Activated naive CD8-positive, alpha-beta T cell treated with anti-CD3 and anti-CD28 coated beads for 36 hours (primary cell): ENCODE results near the gene EDDM3A. TPM values are rescaled to one million over a fixed set of nuclear protein-coding genes. Genes with fewer than 3 reads are reported as not detected.
A peak's percentile ranks its signal among the peaks of the same experiment; 100 is the strongest.
"Not testable (repeated sequence)": the region's sequence is repeated elsewhere in the genome, so short reads cannot be mapped to it uniquely, and the experiment has no call there.

ENCODE experiments used
- DNase-seq: peaks from one replicate; pipeline ENCODE4 v3.0.0; 2021
- H3K27ac Mint-ChIP-seq: one replicate; pipeline ENCODE4 v1.8.0; 2022; ENCODE audit warnings: mild to moderate bottlenecking, moderate library complexity, mixed read lengths
- H3K27me3 Mint-ChIP-seq: one replicate; pipeline ENCODE4 v1.8.0; 2022; ENCODE audit warnings: mild to moderate bottlenecking, mixed read lengths
- H3K36me3 Mint-ChIP-seq: one replicate; pipeline ENCODE4 v1.8.0; 2021; ENCODE audit warnings: mild to moderate bottlenecking, mixed read lengths
- H3K4me1 Mint-ChIP-seq: one replicate; pipeline ENCODE4 v1.8.0; 2021; ENCODE audit warnings: mixed read lengths
- H3K4me3 Mint-ChIP-seq: one replicate; pipeline ENCODE4 v1.8.0; 2022; ENCODE audit warnings: mild to moderate bottlenecking, moderate library complexity, mixed read lengths
- H3K9me3 Mint-ChIP-seq: one replicate; pipeline ENCODE4 v1.8.0; 2022; ENCODE audit warnings: mixed read lengths
- total RNA-seq, 2 experiments: library from RNA; stranded (reverse); gene quantifications; one replicate each; pipeline ENCODE4 v1.2.3, GENCODE V29; 2021

The EDDM3A gene
- total RNA-seq, result not detected

GRCh38 chr14:20745571-20746358, at the start of gene EDDM3A:
EDDM3A (plus strand) TSS chr14:20745887; CDS start chr14:20747581, 1,694 bp downstream.
- H3K9me3 Mint-ChIP-seq, result no peaks in the 10 kb centered on the region
- no peak within 1 kb of the TSS for H3K27ac Mint-ChIP-seq
- no peaks in the 10 kb centered on the region for H3K36me3 Mint-ChIP-seq
- no peak for DNase-seq
- H3K4me1 Mint-ChIP-seq, result no peaks in the 10 kb centered on the region
- no peak within 1 kb of the TSS for H3K4me3 Mint-ChIP-seq
- H3K27me3 Mint-ChIP-seq, result no peaks in the 10 kb centered on the region

- Mint-ChIP-seq H3K27me3 (no peaks in the 10 kb centered on the region), H3K4me3 (no peak overlapping the region), H3K36me3 (no peaks in the 10 kb centered on the region), H3K4me1 (peaks cover 1% of the 10 kb centered on the region), H3K9me3 (no peaks in the 10 kb centered on the region), H3K27ac (no peak overlapping the region)
- DNase-seq, result no peak
Observed at GRCh38 chr14:20696764-20697163, 48.9 kb upstream of the EDDM3A start.

GRCh38 chr14:20697273-20698017, 48.2 kb upstream of the EDDM3A start:
- Mint-ChIP-seq H3K9me3 (no peaks in the 10 kb centered on the region), H3K36me3 (no peaks in the 10 kb centered on the region), H3K4me3 (no peak overlapping the region), H3K27me3 (no peaks in the 10 kb centered on the region), H3K4me1 (peaks cover 1% of the 10 kb centered on the region), H3K27ac (no peak overlapping the region)
- DNase-seq, result peak; percentile 57

GRCh38 chr14:20698018-20698329, 47.7 kb upstream of the EDDM3A start:
- Mint-ChIP-seq H3K27me3 (no peaks in the 10 kb centered on the region), H3K27ac (no peak overlapping the region), H3K36me3 (no peaks in the 10 kb centered on the region), H3K9me3 (no peaks in the 10 kb centered on the region), H3K4me3 (no peak overlapping the region), H3K4me1 (peaks cover 1% of the 10 kb centered on the region)
- no peak for DNase-seq

- no peak for DNase-seq
- Mint-ChIP-seq H3K9me3 (no peaks in the 10 kb centered on the region), H3K4me3 (no peak overlapping the region), H3K27me3 (no peaks in the 10 kb centered on the region), H3K27ac (no peak overlapping the region), H3K36me3 (no peaks in the 10 kb centered on the region), H3K4me1 (peaks cover 1% of the 10 kb centered on the region)
Observed at GRCh38 chr14:20698934-20699333, 46.8 kb upstream of the EDDM3A start.

GRCh38 chr14:20699931-20700330, 45.8 kb upstream of the EDDM3A start:
- DNase-seq, result no peak
- Mint-ChIP-seq H3K9me3 (no peaks in the 10 kb centered on the region), H3K27me3 (no peaks in the 10 kb centered on the region), H3K36me3 (no peaks in the 10 kb centered on the region), H3K4me1 (peaks cover 1% of the 10 kb centered on the region), H3K27ac (no peak overlapping the region), H3K4me3 (no peak overlapping the region)

GRCh38 chr14:20700965-20701364, 44.7 kb upstream of the EDDM3A start:
- not testable (repeated sequence) for H3K4me3 Mint-ChIP-seq, DNase-seq, H3K4me1 Mint-ChIP-seq, H3K9me3 Mint-ChIP-seq, H3K36me3 Mint-ChIP-seq, H3K27me3 Mint-ChIP-seq, H3K27ac Mint-ChIP-seq

GRCh38 chr14:20706657-20707355, 38.9 kb upstream of the EDDM3A start:
- Mint-ChIP-seq H3K9me3 (no peaks in the 10 kb centered on the region), H3K27me3 (no peaks in the 10 kb centered on the region), H3K36me3 (no peaks in the 10 kb centered on the region), H3K27ac (no peak overlapping the region), H3K4me1 (no peaks in the 10 kb centered on the region), H3K4me3 (no peak overlapping the region)
- no peak for DNase-seq

GRCh38 chr14:20707622-20708021, 38.1 kb upstream of the EDDM3A start:
- Mint-ChIP-seq H3K9me3 (no peaks in the 10 kb centered on the region), H3K27ac (no peak overlapping the region), H3K4me1 (no peaks in the 10 kb centered on the region), H3K4me3 (no peak overlapping the region), H3K27me3 (no peaks in the 10 kb centered on the region), H3K36me3 (no peaks in the 10 kb centered on the region)
- DNase-seq, result no peak

GRCh38 chr14:20711261-20711660, 34.4 kb upstream of the EDDM3A start:
- Mint-ChIP-seq H3K36me3 (no peaks in the 10 kb centered on the region), H3K27me3 (no peaks in the 10 kb centered on the region), H3K9me3 (no peaks in the 10 kb centered on the region), H3K27ac (no peak overlapping the region), H3K4me1 (no peaks in the 10 kb centered on the region), H3K4me3 (no peak overlapping the region)
- DNase-seq, result no peak

GRCh38 chr14:20711685-20712084, 34.0 kb upstream of the EDDM3A start:
- Mint-ChIP-seq H3K4me3 (no peak overlapping the region), H3K4me1 (no peaks in the 10 kb centered on the region), H3K27ac (no peak overlapping the region), H3K27me3 (no peaks in the 10 kb centered on the region), H3K36me3 (no peaks in the 10 kb centered on the region), H3K9me3 (no peaks in the 10 kb centered on the region)
- DNase-seq, result no peak

GRCh38 chr14:20712904-20713303, 32.8 kb upstream of the EDDM3A start:
- DNase-seq, result no peak
- no peaks in the 10 kb centered on the region for H3K36me3 Mint-ChIP-seq
- H3K4me1 Mint-ChIP-seq, result no peaks in the 10 kb centered on the region
- H3K27ac Mint-ChIP-seq, result no peak overlapping the region
- no peak overlapping the region for H3K4me3 Mint-ChIP-seq
- no peaks in the 10 kb centered on the region for H3K9me3 Mint-ChIP-seq
- H3K27me3 Mint-ChIP-seq, result no peaks in the 10 kb centered on the region

GRCh38 chr14:20714593-20715250, 31.0 kb upstream of the EDDM3A start:
- Mint-ChIP-seq H3K27ac (no peak overlapping the region), H3K27me3 (no peaks in the 10 kb centered on the region), H3K36me3 (no peaks in the 10 kb centered on the region), H3K4me3 (no peak overlapping the region), H3K4me1 (no peaks in the 10 kb centered on the region), H3K9me3 (no peaks in the 10 kb centered on the region)
- no peak for DNase-seq

GRCh38 chr14:20719777-20720176, 25.9 kb upstream of the EDDM3A start:
- no peaks in the 10 kb centered on the region for H3K36me3 Mint-ChIP-seq
- no peaks in the 10 kb centered on the region for H3K4me1 Mint-ChIP-seq
- H3K27ac Mint-ChIP-seq, result no peak overlapping the region
- peaks cover 32% of the 10 kb centered on the region for H3K27me3 Mint-ChIP-seq
- H3K9me3 Mint-ChIP-seq, result no peaks in the 10 kb centered on the region
- H3K4me3 Mint-ChIP-seq, result no peak overlapping the region
- no peak for DNase-seq

- DNase-seq, result no peak
- H3K27me3 Mint-ChIP-seq, result peaks cover 40% of the 10 kb centered on the region
- no peak overlapping the region for H3K4me3 Mint-ChIP-seq
- no peak overlapping the region for H3K27ac Mint-ChIP-seq
- H3K4me1 Mint-ChIP-seq, result no peaks in the 10 kb centered on the region
- no peaks in the 10 kb centered on the region for H3K9me3 Mint-ChIP-seq
- no peaks in the 10 kb centered on the region for H3K36me3 Mint-ChIP-seq
Observed at GRCh38 chr14:20720741-20721140, 24.9 kb upstream of the EDDM3A start.
